ENCODE data around the gene SPRY4. TPM values are rescaled to one million over a fixed set of nuclear protein-coding genes. Genes with fewer than 3 reads are reported as not detected.

SPRY4 gene
- polyA plus RNA-seq, 3 donors: 4.0 to 34.1 (median 17.8) TPM

DNA sequence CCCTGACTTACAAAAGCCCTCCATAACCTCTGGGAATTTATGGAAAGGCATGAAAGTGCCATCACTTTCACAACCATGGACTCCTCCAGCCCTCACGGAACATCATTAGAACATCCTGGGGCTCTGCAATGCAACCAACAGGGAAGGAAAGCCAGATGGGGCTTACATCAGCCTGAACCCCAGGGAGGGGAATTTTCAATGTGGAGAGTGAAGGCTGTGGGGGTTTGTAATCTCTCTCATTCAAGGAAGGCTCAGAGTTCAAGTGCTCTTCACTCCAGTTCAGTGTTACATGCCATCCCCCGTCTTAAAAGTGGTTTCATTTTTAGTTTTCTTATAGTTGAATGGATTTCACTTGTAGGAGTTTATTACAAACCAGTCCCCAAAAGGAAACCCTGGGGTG lies 5.7 kb downstream of the SPRY4 start:
- WGBS, 3 donors: 43 to 74% (median 57%) methylated on average over 2 of the region's 2 CpGs
- H3K27ac ChIP-seq (ENCODE audit: low read depth, low read length): no peak overlapping the region

DNA sequence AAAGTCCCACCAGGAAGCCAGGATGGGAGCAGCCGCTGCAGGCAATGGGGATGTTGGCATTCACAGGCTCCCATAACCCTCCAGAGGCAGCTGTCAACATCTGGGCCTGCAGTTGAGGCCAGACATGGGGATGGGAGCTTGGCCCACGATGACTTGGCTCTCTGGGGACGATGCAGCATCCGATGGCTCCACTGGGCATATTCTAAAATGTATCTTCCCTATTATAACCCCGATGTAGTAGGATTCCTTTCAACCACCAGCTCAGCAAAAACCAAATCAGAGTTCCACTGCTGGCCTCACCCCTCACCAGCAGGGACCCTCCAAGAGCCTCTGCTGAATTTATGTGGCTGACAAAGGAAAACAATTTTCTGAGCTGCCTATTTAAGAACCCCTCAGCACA lies 7.1 kb downstream of the SPRY4 start:
- no peak overlapping the region for H3K27ac ChIP-seq (ENCODE audit: low read depth, low read length)
- WGBS, 3 donors: 52 to 68% (median 67%) methylated on average over 5 of the region's 5 CpGs

DNA sequence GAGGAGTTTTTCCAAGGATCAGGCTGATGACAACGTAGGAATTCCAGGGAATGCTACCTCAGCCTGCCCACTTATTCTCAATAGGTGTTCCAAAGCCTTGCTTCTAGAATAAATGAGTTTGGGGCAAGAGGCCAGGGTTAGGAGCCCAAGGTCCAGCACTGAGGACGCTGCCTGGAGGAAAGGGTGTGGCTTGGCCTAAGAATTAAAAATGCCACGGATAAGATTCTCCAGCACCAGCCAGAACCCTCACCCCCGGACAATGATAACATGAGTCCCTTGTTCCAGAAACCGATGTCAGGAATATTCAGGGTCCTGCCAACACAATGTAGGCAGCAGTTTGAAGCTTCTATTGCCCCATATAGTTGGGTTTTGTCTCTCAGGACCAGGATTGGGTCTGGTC lies 7.6 kb downstream of the SPRY4 start:
- 44 to 57% (median 56%) methylated on average over 5 of the region's 5 CpGs for WGBS, 3 donors
- no peak overlapping the region for H3K27ac ChIP-seq (ENCODE audit: low read depth, low read length)

DNA sequence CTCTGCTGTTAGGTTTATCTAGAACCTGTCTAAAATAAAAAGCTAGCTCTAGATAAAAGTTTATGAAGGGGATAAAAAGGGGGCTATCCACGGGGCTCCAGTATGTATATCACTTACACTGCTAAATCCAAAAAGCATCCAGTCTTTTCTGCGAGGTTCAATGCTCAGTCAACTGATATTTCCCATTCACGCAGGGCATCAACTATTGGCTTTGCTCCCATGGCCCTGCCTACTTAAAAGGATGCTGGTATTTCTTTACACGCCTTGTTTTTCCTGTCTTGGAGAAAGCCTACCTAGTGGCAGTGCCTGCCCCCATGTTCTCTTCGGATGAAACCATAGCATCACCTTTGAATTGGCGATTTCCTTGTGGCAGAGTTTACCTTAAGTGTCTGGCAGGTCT lies 8.1 kb downstream of the SPRY4 start:
- WGBS, 3 donors: 59 to 64% (median 62%) methylated on average over 6 of the region's 6 CpGs

DNA sequence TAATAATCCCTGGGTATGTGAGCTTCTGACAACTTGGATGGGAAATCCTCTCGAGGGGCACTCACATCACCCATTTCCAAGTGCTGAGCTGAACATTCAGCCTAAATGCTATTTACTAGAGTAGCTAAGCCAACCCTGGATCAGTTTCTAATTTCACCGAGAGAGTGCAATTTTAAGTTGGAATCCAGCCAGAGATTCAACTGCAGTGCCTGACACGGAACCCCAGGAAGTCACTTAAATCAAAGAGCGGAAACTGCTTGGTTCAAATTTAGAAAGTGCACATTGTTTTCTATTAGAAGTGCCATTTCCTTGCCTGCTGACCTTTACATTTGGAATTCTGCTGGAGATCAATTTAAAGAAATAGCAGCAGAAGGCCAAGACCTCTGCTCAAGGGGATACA lies 8.8 kb downstream of the SPRY4 start:
- H3K27ac ChIP-seq (ENCODE audit: low read depth, low read length): no peak overlapping the region
- 6 to 19% (median 6%) methylated on average over 4 of the region's 4 CpGs for WGBS, 3 donors

More for the DNA sequence above, 8.1 kb downstream of the SPRY4 start:
- no peak overlapping the region for H3K27ac ChIP-seq (ENCODE audit: low read depth, low read length)

DNA sequence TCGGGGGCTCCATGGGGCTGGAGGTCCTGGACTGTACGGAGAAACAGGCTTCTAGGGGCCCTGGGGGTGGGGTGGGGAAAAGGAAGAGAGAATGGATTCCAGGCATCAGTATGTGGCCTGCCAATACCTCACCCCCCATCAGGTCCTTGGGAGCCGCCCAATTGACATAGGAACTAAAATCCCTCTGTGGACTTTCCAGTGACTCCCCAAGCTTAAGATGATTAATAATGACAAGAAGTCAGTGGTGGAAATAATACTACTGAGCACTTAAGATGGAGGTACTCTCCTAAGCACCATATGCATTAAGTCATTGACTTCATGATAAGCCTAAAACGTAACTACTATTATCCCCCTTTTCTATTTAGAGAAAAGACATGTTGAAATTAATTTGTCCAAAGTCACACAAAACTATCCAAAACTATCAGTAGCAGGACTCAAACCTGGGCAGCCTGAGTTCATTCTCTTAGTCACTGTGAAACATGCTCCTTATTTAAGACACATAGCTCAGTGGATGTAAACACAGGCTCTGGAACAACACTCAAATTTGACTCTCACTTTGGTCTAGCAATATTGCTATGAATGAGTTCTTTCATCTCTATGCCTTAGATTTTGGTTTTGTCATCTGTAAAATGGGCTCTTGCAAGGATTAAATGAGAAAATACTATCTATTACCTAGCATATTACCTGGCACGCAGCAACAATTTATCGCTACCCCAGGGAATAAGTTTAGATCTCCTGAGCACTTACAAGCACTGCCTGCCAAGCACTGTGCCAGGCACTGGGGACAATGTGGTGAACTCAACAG lies 9.5 kb downstream of the SPRY4 start:
- WGBS, 3 donors: 85 to 89% (median 85%) methylated on average over 6 of the region's 6 CpGs
- H3K27ac ChIP-seq (ENCODE audit: low read depth, low read length): no peak overlapping the region

DNA sequence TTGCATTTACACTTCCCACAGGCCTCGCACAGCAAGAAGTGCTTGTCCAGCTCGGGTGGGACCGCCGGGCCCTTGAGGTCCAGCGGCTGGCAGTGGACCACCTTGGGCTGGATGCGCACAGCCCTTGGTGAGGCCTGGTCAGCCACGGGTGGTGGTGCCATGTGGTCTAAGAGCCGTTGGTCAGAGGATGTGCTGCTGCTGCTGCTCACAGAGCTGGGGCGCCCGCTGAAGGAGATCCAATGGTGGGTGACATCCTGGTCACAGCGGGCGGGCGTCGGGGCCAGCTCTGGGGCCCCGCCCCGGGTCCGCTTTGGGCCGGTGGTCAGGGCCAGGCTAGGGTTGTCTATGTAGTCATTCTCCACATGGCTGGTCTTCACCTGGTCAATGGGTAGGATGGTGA lies 10.2 kb downstream of the SPRY4 start:
- WGBS, 3 donors: 82 to 89% (median 89%) methylated on average over 18 of the region's 18 CpGs
- H3K27ac ChIP-seq (ENCODE audit: low read depth, low read length): no peak overlapping the region

DNA sequence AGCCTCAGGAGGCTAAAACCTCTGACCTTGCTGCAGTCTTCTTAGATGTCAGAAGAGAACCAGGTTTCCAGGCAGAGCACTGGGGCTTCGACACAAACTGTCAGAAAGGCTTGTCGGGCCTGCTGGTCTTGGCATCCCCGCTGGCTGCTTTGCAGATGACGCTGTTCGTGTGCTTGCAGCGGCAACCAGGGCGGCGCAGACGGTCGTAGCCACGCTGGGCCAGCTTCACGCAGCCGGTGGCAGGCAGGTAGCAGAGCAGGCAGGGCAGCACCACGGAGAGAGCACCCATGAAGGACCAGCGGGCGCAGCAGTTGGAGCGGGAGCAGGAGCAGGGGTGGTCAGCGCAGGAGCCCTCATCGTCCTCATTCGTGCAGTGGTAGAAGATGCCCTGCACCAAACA lies 10.7 kb downstream of the SPRY4 start:
- no peak overlapping the region for H3K27ac ChIP-seq (ENCODE audit: low read depth, low read length)
- 69 to 87% (median 80%) methylated on average over 20 of the region's 20 CpGs for WGBS, 3 donors

DNA sequence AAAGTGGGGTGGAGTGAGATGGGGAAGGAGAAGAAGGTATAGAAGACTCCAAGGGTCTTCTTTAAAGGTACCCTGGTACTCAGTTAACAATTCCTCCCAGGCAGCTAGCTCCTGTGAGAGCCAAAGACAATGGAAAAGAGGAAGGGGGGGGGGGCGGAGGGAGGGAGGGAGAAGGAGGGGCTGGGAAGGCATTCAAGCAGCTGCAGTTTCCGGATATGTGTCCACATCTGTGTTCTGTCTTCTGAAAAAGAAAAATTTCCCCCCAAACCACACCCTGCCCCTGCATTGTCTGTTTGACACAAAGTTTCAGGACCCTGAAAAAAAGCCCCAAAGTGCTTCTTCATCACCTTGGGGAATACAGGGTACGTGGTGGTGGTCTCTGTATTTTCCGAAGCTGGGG lies 11.1 kb downstream of the SPRY4 start:
- WGBS, 3 donors: 50 to 60% (median 53%) methylated on average over 3 to 4 of the region's 4 CpGs
- no peak overlapping the region for H3K27ac ChIP-seq (ENCODE audit: low read depth, low read length)

DNA sequence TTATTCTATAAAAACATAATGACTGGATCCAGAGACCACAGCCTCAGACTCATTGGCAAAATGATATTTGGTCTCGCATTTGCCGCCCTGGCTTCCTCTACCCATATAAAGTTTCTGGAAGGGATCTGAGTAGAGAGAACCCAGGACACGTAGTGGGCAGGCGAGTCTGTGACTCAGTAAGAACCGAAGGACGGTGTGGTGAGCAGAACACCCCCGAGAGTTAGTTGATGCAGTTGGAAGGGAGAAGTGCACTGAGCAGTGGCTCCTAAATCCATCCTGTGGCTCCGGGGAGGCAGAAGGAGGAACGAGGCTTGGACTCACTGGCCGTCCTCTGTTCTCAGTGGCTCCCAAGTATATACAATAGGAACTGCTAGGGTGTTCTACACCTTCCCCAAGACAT lies 11.5 kb downstream of the SPRY4 start:
- H3K27ac ChIP-seq (ENCODE audit: low read depth, low read length): no peak overlapping the region
- 70 to 77% (median 76%) methylated on average over 10 of the region's 10 CpGs for WGBS, 3 donors

DNA sequence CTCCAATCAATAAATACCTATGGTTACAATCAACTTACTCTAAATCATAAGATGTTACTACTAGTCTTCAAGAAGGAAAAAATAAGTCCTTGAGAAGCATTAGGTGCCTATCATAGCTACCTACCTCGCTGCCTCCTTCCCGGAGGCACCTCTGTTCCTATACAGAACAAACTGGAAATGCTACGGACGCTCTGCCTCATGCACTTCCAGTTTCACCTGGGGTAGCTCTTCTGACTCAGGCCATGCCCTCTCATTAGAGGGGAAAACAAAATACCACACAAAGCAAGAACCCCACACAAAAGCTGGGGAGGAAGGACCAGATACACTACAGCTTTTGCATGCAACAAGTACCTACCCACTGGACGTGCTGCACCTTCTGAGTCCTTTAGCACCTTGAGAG lies 12.4 kb downstream of the SPRY4 start:
- H3K27ac ChIP-seq (ENCODE audit: low read depth, low read length): no peak overlapping the region
- WGBS, 3 donors: 68 to 94% (median 91%) methylated on average over 5 of the region's 5 CpGs

DNA sequence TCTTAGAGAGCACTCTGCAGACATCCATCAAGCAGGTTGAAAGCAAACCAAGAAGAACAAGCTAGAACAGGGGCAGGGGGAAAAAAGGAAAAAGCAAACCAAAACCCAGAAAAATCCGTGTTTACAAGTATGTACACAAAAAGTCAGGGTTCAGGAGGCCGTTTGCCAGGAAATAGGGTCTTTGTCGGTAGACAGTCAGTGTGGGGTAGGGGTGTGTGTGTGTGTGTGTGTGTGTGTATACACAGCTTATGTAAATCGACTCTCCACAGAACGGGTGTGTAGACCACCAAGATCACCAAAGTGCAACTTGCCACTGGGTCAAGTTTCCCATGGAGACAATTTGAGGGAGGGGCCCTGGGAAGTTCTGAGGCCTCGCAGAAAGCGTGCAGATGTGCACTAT lies 13.1 kb downstream of the SPRY4 start:
- 42 to 87% (median 77%) methylated on average over 7 of the region's 7 CpGs for WGBS, 3 donors
- H3K27ac ChIP-seq (ENCODE audit: low read depth, low read length): no peak overlapping the region

DNA sequence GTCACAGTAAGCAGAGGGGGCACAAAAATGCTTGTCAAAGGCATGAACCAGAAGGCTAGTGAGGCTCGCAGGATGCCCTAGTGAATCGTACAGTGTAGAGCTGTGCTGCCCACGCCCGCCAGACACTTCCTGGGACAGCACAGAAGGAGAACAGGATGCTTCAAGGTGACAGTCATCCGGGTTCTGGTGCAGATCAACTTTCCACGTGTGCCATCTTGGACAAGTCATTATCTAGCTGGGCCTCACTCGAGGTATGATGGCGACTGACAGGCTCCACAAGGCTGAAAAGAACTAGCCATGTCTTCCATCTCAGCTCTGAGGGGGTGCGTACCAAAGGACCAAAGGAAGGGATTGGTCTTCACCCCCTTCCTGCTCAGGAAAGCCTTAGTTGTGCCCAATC lies 14.0 kb downstream of the SPRY4 start:
- WGBS, 3 donors: 82 to 89% (median 84%) methylated on average over 9 of the region's 9 CpGs

DNA sequence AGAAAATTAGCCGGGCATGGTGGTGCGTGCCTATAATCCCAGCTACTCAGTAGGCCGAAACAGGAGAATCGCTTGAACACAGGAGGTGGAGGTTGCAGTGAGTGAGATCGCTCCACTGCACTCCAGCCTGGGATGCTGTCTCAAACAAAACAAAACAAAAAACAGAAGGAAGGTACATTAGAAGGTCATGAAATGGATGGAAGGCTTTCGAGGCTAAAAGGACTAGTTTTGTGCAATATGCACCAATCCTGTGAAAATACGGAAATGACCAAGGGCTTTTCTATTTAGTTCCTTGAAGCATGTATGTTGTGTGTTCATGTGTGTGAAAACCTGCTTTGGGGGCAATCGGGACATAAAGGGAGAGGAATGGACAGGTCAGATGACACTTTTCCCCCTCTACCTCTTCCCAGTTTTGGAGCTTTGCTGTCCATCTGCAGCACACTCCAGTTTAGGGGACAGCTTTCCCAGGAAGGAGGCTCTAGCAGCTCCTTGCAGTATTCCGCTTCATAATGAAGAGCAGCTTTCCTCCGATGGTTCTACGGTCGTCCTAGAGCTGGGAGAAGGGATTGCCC lies 15.0 kb downstream of the SPRY4 start:
- WGBS, 3 donors: 75 to 83% (median 79%) methylated on average over 12 of the region's 12 CpGs
- no peak overlapping the region for H3K27ac ChIP-seq (ENCODE audit: low read depth, low read length)

More for the DNA sequence above, 14.0 kb downstream of the SPRY4 start:
- no peak overlapping the region for H3K27ac ChIP-seq (ENCODE audit: low read depth, low read length)

DNA sequence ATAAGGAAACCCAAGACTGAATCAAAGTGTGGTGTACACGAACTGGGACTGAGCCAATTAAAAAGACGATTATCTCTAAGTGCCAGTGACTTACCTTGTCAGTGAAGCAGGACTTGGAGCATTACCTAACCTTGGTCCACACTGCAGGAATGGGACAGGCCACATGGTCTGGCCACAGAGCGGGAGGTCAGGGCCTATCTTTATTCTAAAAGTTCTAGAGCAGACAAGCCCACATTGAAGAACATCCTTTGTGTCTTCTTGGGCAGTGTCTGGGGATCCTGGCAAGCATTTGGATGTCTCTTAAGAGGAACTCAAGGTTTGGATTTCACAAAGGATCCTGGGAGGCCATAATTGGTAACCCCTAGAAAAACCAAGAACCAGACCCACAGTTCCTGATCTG lies 16.5 kb downstream of the SPRY4 start:
- WGBS, 3 donors: 82 to 89% (median 86%) methylated on average over 3 of the region's 3 CpGs

DNA sequence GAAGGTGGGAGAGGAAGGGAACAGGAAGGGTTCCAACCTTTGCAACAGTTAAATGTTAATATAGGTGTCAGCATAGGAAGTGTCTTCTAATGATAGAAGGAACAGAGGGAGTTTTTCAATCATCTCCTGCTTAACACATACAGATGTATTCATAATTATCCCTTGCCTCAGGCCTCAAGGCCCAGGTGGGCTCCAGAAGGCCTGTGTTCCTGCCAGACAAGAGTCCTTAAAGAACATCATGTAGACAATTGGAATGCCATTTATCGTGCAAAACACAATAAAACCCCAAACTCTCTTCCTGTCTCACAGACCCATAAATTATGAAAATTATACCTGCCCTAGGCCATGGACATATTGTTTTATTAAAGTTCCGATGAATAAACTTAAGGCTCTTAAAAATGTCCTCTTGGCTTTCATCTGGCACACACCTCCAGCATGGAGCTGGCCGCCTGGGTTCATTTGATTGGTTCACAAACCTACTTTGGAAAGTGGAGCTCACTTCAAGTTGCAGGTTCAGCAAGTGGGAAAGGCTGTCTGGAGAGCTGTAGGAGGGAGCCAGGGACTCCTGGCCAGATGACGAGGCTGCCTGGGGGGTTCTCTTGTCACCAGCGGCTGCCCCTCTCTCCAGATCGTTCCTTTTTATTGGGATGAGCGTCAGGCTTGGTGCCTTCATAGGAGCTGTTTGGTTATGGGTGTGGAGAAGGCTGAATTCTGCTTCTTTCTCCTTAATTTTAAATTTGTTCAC lies 17.5 kb downstream of the SPRY4 start:
- 85 to 89% (median 86%) methylated on average over 7 of the region's 7 CpGs for WGBS, 3 donors
- H3K27ac ChIP-seq (ENCODE audit: low read depth, low read length): no peak overlapping the region

More for the DNA sequence above, 16.5 kb downstream of the SPRY4 start:
- H3K27ac ChIP-seq (ENCODE audit: low read depth, low read length): no peak overlapping the region

DNA sequence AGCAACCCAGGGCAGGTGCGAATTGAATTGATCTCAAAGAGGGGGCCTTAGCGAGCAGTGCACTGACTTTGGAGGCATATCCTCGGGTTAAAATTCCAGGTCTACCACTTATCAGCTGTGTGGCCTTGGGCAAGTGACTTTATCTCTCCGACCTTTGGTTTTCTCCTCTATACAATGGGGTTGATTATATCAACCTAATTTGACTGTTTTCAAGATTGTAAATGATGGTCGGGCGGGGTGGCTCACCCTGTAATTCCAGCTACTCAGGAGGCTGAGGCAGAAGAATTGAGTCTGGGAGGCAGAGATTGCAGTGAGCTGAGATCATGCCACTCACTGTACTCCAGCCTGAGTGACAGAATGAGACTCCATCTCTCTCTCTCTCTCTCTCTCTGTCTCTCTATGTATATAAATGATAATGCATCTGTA lies 18.7 kb downstream of the SPRY4 start:
- H3K27ac ChIP-seq (ENCODE audit: low read depth, low read length): no peak overlapping the region
- 45 to 92% (median 91%) methylated on average over 6 of the region's 6 CpGs for WGBS, 3 donors

DNA sequence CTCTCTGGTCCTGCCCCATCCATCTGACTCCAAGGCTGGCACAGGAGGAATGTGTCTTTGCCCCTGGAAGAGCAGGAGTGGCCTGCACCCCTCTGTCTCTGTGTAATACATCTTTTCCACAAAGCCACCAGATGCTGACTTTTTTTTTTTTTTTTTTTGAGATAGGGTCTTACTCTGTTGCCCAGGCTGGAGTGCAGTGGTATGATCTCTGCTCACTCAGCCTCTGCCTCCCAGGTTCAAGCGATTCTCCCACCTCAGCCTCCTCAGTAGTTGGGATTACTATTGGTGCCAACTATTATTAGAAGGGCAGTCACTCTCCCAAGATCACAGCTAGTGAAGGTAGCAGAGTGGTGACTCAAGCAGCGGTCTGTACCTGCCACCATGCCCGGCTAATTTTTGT lies 19.6 kb downstream of the SPRY4 start:
- H3K27ac ChIP-seq (ENCODE audit: low read depth, low read length): no peak overlapping the region
- WGBS, 3 donors: 89 to 99% (median 96%) methylated on average over 3 of the region's 3 CpGs

DNA sequence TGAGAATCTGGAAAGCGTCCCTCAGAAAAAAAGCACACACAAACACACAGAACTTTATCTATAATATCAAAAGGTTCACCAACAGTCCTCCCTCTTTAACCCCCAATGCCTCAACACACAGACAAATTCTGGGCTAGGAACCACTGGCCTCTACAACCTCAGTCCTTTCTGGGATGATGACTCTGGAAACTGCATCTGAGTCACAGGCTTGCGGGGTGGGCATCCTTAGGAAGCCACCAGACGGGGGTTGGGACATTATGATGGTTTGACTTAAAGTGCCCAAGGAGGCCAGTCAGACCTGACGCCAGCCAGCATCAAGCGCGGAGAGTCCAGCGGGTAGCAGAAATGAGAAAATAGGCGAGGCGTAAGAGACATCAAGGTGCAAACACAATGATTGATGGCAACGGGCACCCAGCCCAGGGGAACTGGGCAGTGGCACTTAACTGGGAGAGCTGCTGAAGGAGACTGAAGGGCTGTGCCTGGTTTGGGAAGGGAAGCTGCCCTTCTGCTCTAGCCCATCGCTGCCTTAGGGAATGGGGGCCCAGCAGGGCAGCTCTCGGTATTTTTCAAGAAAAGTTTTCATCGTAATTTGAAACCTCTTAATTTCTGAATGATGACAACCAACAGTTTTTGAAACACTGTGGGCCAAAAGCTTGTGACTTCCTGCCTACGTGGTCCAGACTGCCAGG lies 20.7 kb downstream of the SPRY4 start:
- H3K27ac ChIP-seq (ENCODE audit: low read depth, low read length): no peak overlapping the region
- WGBS, 3 donors: 67 to 91% (median 89%) methylated on average over 14 of the region's 14 CpGs

Measured in adipose tissue (tissue), 3 donors.